ENCODE results near the gene UBE2I.

The UBE2I gene

GRCh38 chr16:1311738-1312466 is 2.5 kb downstream of the UBE2I start:
- H3K9me3 ChIP-seq (ENCODE audit: severe bottlenecking) = no peaks in the 10 kb centered on the region
- peaks cover 66% of the 10 kb centered on the region for H3K36me3 ChIP-seq
- H3K27ac ChIP-seq = no peak overlapping the region
- DNase-seq = no peak
- H3K27me3 ChIP-seq (ENCODE audit: insufficient read depth, low read depth, severe bottlenecking) = no peaks in the 10 kb centered on the region
- no peak overlapping the region for H3K4me3 ChIP-seq (ENCODE audit: low read depth, low read length)
- TF ChIP-seq, protein P1, sequence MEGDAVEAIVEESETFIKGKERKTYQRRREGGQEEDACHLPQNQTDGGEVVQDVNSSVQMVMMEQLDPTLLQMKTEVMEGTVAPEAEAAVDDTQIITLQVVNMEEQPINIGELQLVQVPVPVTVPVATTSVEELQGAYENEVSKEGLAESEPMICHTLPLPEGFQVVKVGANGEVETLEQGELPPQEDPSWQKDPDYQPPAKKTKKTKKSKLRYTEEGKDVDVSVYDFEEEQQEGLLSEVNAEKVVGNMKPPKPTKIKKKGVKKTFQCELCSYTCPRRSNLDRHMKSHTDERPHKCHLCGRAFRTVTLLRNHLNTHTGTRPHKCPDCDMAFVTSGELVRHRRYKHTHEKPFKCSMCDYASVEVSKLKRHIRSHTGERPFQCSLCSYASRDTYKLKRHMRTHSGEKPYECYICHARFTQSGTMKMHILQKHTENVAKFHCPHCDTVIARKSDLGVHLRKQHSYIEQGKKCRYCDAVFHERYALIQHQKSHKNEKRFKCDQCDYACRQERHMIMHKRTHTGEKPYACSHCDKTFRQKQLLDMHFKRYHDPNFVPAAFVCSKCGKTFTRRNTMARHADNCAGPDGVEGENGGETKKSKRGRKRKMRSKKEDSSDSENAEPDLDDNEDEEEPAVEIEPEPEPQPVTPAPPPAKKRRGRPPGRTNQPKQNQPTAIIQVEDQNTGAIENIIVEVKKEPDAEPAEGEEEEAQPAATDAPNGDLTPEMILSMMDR (IDR thresholded peaks at IDR 0.05; ENCODE audit: low read depth, low read length) = no peak

- TF ChIP-seq, protein P1 (IDR thresholded peaks at IDR 0.05; ENCODE audit: low read depth, low read length) = no peak
- Histone ChIP-seq H3K27ac (no peak overlapping the region), H3K9me3 (ENCODE audit: severe bottlenecking) (no peaks in the 10 kb centered on the region), H3K4me3 (ENCODE audit: low read depth, low read length) (no peak overlapping the region), H3K27me3 (ENCODE audit: insufficient read depth, low read depth, severe bottlenecking) (no peaks in the 10 kb centered on the region), H3K36me3 (peaks cover 71% of the 10 kb centered on the region)
- DNase-seq = no peak
These were observed 3.0 kb downstream of the UBE2I start for GRCh38 chr16:1312467-1312816.

DNA sequence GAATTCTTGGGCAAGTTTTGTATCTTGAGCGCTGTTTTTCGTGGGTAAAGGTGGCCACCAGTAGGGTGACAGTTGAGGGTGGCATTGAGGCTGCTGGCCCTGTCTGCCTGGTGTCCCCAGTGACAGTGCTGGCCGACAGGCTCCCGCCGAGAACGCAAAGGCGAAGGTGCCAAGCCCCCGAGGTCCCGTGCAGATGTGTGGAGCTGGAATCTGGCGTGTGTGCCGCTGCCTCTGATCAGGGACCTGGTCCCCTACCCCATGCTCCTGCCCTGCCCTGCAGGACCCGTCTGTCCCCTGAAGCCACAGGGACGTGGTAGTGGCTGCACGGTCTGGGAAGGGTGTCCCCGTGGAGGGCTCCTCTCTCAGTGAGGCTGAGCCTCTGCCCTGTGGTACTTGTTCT is 3.5 kb downstream of the UBE2I start:
- no peak for DNase-seq
- Histone ChIP-seq H3K4me3 (ENCODE audit: low read depth, low read length) (no peak overlapping the region), H3K9me3 (ENCODE audit: severe bottlenecking) (no peaks in the 10 kb centered on the region), H3K36me3 (peaks cover 76% of the 10 kb centered on the region), H3K27ac (no peak overlapping the region), H3K27me3 (ENCODE audit: insufficient read depth, low read depth, severe bottlenecking) (no peaks in the 10 kb centered on the region)
- TF ChIP-seq, protein P1 (IDR thresholded peaks at IDR 0.05; ENCODE audit: low read depth, low read length) = no peak

DNA sequence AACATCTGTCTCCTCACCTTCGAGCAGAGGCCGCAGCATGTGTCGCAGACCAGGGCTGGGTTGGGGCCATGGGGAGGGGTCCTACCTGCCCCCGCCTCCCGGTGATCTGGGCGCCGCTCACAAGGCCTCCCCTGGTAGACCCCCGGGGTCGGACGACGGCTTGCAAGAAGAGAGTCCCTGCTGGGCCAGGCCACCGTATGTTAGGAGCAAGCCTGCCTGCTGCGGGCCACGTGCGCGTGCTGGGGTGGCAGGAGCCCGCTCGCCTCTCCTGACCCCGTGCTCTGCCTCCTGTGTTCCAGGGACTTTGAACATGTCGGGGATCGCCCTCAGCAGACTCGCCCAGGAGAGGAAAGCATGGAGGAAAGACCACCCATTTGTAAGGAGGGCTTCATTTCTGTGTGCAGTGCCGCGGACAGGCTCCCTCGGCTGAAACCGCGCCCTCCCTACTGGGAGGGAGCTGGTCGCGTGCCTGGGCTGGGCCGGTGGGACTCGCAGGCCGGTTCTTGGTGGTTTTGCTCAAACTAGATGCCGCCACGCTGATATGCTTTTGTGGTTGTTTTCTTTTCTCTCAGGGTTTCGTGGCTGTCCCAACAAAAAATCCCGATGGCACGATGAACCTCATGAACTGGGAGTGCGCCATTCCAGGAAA is 4.4 kb downstream of the UBE2I start:
- H3K9me3 ChIP-seq (ENCODE audit: severe bottlenecking) = no peaks in the 10 kb centered on the region
- no peak overlapping the region for H3K27ac ChIP-seq
- H3K4me3 ChIP-seq (ENCODE audit: low read depth, low read length) = no peak overlapping the region
- TF ChIP-seq, protein P1 (IDR thresholded peaks at IDR 0.05; ENCODE audit: low read depth, low read length) = no peak
- peaks cover 85% of the 10 kb centered on the region for H3K36me3 ChIP-seq
- no peaks in the 10 kb centered on the region for H3K27me3 ChIP-seq (ENCODE audit: insufficient read depth, low read depth, severe bottlenecking)
- no peak for DNase-seq

GRCh38 chr16:1314399-1315068 is 5.1 kb downstream of the UBE2I start:
- peaks cover 92% of the 10 kb centered on the region for H3K36me3 ChIP-seq
- DNase-seq = no peak
- H3K27ac ChIP-seq = no peak overlapping the region

More at GRCh38 chr16:1314399-1315068, 5.1 kb downstream of the UBE2I start:
- TF ChIP-seq, protein P1 (IDR thresholded peaks at IDR 0.05; ENCODE audit: low read depth, low read length) = no peak
- Histone ChIP-seq H3K9me3 (ENCODE audit: severe bottlenecking) (no peaks in the 10 kb centered on the region), H3K4me3 (ENCODE audit: low read depth, low read length) (no peak overlapping the region), H3K27me3 (ENCODE audit: insufficient read depth, low read depth, severe bottlenecking) (no peaks in the 10 kb centered on the region)
